ENCODE data around the gene HLA-C. TPM values are rescaled to one million over a fixed set of nuclear protein-coding genes. Genes with fewer than 3 reads are reported as not detected.

HLA-C gene
- total RNA-seq, 1 experiment from 2014 or later = 219 TPM

GRCh38 chr6:31270788-31271640 is 878 bp downstream of the HLA-C start:
- H3K9me3 ChIP-seq (ENCODE audit: low read length) = no peaks in the 10 kb centered on the region
- peak overlapping the region; percentile 86 for H3K4me2 ChIP-seq (ENCODE audit: low read length)
- CTCF ChIA-PET = no interaction called here
- POLR2A ChIA-PET (ENCODE audit: unreplicated experiment) = no interaction called here
- H3K79me2 ChIP-seq (ENCODE audit: low read length) = no peaks in the 10 kb centered on the region
- peaks cover 3% of the 10 kb centered on the region; the same call in 1 of the 2 replicates for H3K4me1 ChIP-seq (ENCODE audit: insufficient read depth, low read length)
- peak overlapping the region; percentile 61 for H3K9ac ChIP-seq (ENCODE audit: low read length)
- no TSS peak for BruUV-seq (replicated peaks)
- TF ChIP-seq EZH2 (IDR thresholded peaks at IDR 0.05; ENCODE audit: low read length, unreplicated experiment) (no peak), CTCF (conservative IDR thresholded peaks at IDR 0.05; ENCODE audit: low read depth, low read length) (no peak), EZH2phosphoT487 (IDR thresholded peaks at IDR 0.05; ENCODE audit: borderline replicate concordance, low read length) (no peak)
- no peaks in the 10 kb centered on the region for H3K36me3 ChIP-seq (ENCODE audit: low read depth, low read length)
- H3K9me2 ChIP-seq (replicated peaks; ENCODE audit: low read length) = no peaks in the 10 kb centered on the region; the same call in 1 of the 2 replicates
- ATAC-seq (peak; percentile 53), DNase-seq (peak; percentile 47)
- no peaks in the 10 kb centered on the region for H3F3A ChIP-seq (ENCODE audit: low read length, unreplicated experiment)
- no peak overlapping the region for H3K27ac ChIP-seq (ENCODE audit: low read length)
- H4K20me1 ChIP-seq (ENCODE audit: low read length) = no peaks in the 10 kb centered on the region
- 0 out of 2 replicates have a peak, but pooled peaks cover 3% of the 10 kb centered on the region for H3K27me3 ChIP-seq (ENCODE audit: low read length)
- peak overlapping the region; percentile 84 for H3K4me3 ChIP-seq (ENCODE audit: low read length)
- intact Hi-C loops (cut with micrococcal nuclease) = loop anchor here (5.0 kb wide), 1 partner anchor 86 kb away; the partner anchor contains the start of gene HLA-B
- H2AFZ ChIP-seq (ENCODE audit: low read length) = peak overlapping the region; percentile 91

GRCh38 chr6:31268836-31269235 is 3.1 kb downstream of the HLA-C start:
- Histone ChIP-seq H4K20me1 (ENCODE audit: low read length) (no peaks in the 10 kb centered on the region), H3K4me2 (ENCODE audit: low read length) (no peak overlapping the region), H3K9me3 (ENCODE audit: low read length) (no peaks in the 10 kb centered on the region), H3K36me3 (ENCODE audit: low read depth, low read length) (no peaks in the 10 kb centered on the region), H3F3A (ENCODE audit: low read length, unreplicated experiment) (no peaks in the 10 kb centered on the region), H3K9ac (ENCODE audit: low read length) (no peak overlapping the region), H3K27me3 (ENCODE audit: low read length) (no peaks in the 10 kb centered on the region), H2AFZ (ENCODE audit: low read length) (no peak overlapping the region), H3K27ac (ENCODE audit: low read length) (no peak overlapping the region), H3K4me1 (ENCODE audit: insufficient read depth, low read length) (peaks cover 3% of the 10 kb centered on the region; the same call in 1 of the 2 replicates), H3K9me2 (replicated peaks; ENCODE audit: low read length) (no peaks in the 10 kb centered on the region; the same call in 1 of the 2 replicates), H3K4me3 (ENCODE audit: low read length) (no peak overlapping the region), H3K79me2 (ENCODE audit: low read length) (no peaks in the 10 kb centered on the region)
- intact Hi-C loops (cut with micrococcal nuclease) = no loop called here
- BruUV-seq (replicated peaks) = no TSS peak
- ChIA-PET CTCF (interaction anchor here (0.6 kb wide), 1 partner anchor 279 kb away, joined by 3 read pairs; the partner anchor contains the start of gene NFKBIL1), POLR2A (ENCODE audit: unreplicated experiment) (no interaction called here)
- no peak for TF ChIP-seq EZH2 (IDR thresholded peaks at IDR 0.05; ENCODE audit: low read length, unreplicated experiment)
- no peak for TF ChIP-seq CTCF (conservative IDR thresholded peaks at IDR 0.05; ENCODE audit: low read depth, low read length)
- TF ChIP-seq EZH2phosphoT487 (IDR thresholded peaks at IDR 0.05; ENCODE audit: borderline replicate concordance, low read length) = no peak
- ATAC-seq (no peak), DNase-seq (no peak)

GRCh38 chr6:31268369-31268765 is 3.5 kb downstream of the HLA-C start:
- H4K20me1 ChIP-seq (ENCODE audit: low read length) = no peaks in the 10 kb centered on the region
- H3K4me2 ChIP-seq (ENCODE audit: low read length) = no peak overlapping the region
- no peak overlapping the region for H2AFZ ChIP-seq (ENCODE audit: low read length)
- no peaks in the 10 kb centered on the region for H3F3A ChIP-seq (ENCODE audit: low read length, unreplicated experiment)
- H3K27ac ChIP-seq (ENCODE audit: low read length) = no peak overlapping the region
- H3K4me3 ChIP-seq (ENCODE audit: low read length) = no peak overlapping the region
- TF ChIP-seq CTCF (conservative IDR thresholded peaks at IDR 0.05; ENCODE audit: low read depth, low read length) = no peak
- TF ChIP-seq EZH2 (IDR thresholded peaks at IDR 0.05; ENCODE audit: low read length, unreplicated experiment) = no peak
- no peak for TF ChIP-seq EZH2phosphoT487 (IDR thresholded peaks at IDR 0.05; ENCODE audit: borderline replicate concordance, low read length)
- BruUV-seq (replicated peaks) = no TSS peak
- H3K4me1 ChIP-seq (ENCODE audit: insufficient read depth, low read length) = peaks cover 3% of the 10 kb centered on the region; the same call in 1 of the 2 replicates
- ChIA-PET CTCF (no interaction called here), POLR2A (ENCODE audit: unreplicated experiment) (no interaction called here)
- H3K9ac ChIP-seq (ENCODE audit: low read length) = no peak overlapping the region
- intact Hi-C loops (cut with micrococcal nuclease) = no loop called here
- H3K9me3 ChIP-seq (ENCODE audit: low read length) = no peaks in the 10 kb centered on the region
- H3K9me2 ChIP-seq (replicated peaks; ENCODE audit: low read length) = no peaks in the 10 kb centered on the region
- no peaks in the 10 kb centered on the region for H3K36me3 ChIP-seq (ENCODE audit: low read depth, low read length)
- H3K27me3 ChIP-seq (ENCODE audit: low read length) = no peaks in the 10 kb centered on the region
- no peaks in the 10 kb centered on the region for H3K79me2 ChIP-seq (ENCODE audit: low read length)
- ATAC-seq (no peak), DNase-seq (no peak)

Data from PC-3 (cell line).